22Rv1 (cell line): ENCODE measurements around the gene E2F8.

Source experiments
- H3K27ac ChIP-seq: fragments of 450-650 bp; 2 replicates; pipeline ENCODE4 v1.5.1; 2017
- ZFX ChIP-seq: fragments of 450-650 bp; IDR thresholded peaks from 2 replicates; pipeline ENCODE4 v1.6.1; 2017; ENCODE audit warnings: antibody characterized with exemption, borderline replicate concordance
- TF ChIP-seq, protein P1 (sequence below): fragments of 450-650 bp; IDR thresholded peaks from 2 replicates; pipeline ENCODE4 v1.5.1; 2017; ENCODE audit warnings: mild to moderate bottlenecking

The E2F8 gene

GRCh38 chr11:19216709-19217374 lies 23.9 kb downstream of the E2F8 start:
- H3K27ac ChIP-seq = no peak overlapping the region
- TF ChIP-seq ZFX = no peak
- TF ChIP-seq, protein P1, sequence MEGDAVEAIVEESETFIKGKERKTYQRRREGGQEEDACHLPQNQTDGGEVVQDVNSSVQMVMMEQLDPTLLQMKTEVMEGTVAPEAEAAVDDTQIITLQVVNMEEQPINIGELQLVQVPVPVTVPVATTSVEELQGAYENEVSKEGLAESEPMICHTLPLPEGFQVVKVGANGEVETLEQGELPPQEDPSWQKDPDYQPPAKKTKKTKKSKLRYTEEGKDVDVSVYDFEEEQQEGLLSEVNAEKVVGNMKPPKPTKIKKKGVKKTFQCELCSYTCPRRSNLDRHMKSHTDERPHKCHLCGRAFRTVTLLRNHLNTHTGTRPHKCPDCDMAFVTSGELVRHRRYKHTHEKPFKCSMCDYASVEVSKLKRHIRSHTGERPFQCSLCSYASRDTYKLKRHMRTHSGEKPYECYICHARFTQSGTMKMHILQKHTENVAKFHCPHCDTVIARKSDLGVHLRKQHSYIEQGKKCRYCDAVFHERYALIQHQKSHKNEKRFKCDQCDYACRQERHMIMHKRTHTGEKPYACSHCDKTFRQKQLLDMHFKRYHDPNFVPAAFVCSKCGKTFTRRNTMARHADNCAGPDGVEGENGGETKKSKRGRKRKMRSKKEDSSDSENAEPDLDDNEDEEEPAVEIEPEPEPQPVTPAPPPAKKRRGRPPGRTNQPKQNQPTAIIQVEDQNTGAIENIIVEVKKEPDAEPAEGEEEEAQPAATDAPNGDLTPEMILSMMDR = no peak

DNA sequence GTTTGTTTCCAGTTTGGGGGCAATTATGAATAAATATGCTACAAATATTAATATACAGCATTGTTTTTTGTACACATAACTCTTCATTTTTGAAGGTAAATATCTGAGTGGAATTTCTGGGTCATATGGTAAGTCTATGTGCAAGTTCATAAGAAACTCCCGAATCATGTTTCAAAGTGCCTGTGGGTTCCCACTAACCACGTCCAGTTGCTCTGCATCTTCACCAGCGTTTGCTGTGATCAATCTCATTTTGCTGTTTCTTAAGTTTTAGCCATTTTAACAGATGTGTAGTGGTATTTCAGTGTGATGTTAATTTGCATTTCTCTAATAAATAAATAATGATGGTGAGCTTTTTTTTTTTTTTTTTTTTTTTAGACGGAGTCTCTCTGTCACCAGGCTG lies 24.7 kb downstream of the E2F8 start:
- no peak overlapping the region for H3K27ac ChIP-seq
- TF ChIP-seq, protein P1 = no peak
- no peak for TF ChIP-seq ZFX

- TF ChIP-seq, protein P1 = no peak
- no peak for TF ChIP-seq ZFX
- no peak overlapping the region for H3K27ac ChIP-seq
These were observed 31.0 kb downstream of the E2F8 start for GRCh38 chr11:19209617-19210370.

DNA sequence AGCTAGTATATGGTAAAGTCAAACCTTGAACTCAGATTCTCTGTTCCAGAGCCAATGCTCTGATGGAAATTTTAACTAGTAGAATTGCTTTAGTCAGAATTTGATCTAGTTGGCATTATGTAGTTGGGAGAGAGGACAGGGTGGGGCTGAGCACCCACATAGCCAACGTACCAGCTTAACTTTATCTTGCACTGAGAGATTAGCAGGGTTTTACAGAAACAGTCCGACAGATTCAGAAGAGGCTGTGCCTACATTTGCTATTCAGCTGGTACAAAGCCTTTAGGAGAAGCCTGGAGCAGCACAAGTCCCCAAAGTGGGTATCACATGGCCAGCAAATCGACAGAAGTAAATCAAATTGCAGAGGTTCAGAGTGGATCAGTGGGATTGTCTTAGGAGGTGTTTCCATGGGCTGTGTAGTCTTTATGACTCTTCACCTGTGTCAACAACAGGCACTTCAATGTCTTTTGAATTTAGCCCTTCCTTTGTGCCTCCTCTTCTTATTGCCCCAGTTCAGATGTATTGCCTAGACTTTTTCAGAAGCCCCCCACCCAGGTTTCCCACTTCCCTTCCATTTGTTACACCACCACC lies 31.7 kb downstream of the E2F8 start:
- H3K27ac ChIP-seq = no peak overlapping the region
- TF ChIP-seq, protein P1 = no peak
- TF ChIP-seq ZFX = no peak

DNA sequence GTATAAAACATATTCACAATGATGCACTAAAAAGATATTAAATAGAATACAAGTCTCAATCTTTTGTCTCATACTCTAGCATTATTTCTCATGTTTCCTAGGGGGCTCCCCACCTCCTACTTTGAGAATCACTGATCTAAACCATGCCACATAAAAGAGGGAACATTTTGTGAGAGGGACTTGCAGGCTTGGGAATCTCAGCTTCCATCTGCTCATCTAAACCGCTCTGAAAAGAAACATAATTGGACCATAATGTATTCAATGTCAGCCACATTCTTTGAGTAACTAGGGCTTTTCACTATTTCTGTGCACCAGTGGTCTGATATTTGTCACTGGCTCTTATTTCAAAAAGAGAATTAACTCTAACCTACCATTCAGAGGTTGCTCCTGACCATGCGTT lies 32.6 kb downstream of the E2F8 start:
- H3K27ac ChIP-seq = no peak overlapping the region
- TF ChIP-seq, protein P1 = no peak
- no peak for TF ChIP-seq ZFX

GRCh38 chr11:19204836-19205235 lies 35.9 kb downstream of the E2F8 start:
- no peak for TF ChIP-seq ZFX
- TF ChIP-seq, protein P1 = no peak
- no peak overlapping the region for H3K27ac ChIP-seq
